Stimulated activated CD4-positive, alpha-beta T cell treated with anti-CD3 and anti-CD28 coated beads, Interleukin-12 subunit alpha, Interleukin-12 subunit beta, amount 100 ng/mL, for 4 hours (primary cell): ENCODE results near the gene GAGE12G.
"Not testable (repeated sequence)": the region's sequence is repeated elsewhere in the genome, so short reads cannot be mapped to it uniquely, and the experiment has no call there.

Source experiments
- DNase-seq: peaks from one replicate; pipeline ENCODE4 v3.0.0-alpha.2; 2020

The GAGE12G gene

GRCh38 chrX:49570100-49570499, at the start of gene GAGE12G:
TSS of gene GAGE12G (plus strand) at chrX:49570400. CDS start at chrX:49571555, 1,155 bp downstream.
- not testable (repeated sequence) for DNase-seq

GRCh38 chrX:49531877-49532276, 38.3 kb upstream of the GAGE12G start, which contains the start of gene GAGE12C:
TSS of gene GAGE12C (plus strand) at chrX:49532177. CDS start at chrX:49533332, 1,155 bp downstream.
- DNase-seq: not testable (repeated sequence)

GRCh38 chrX:49541433-49541832, 28.8 kb upstream of the GAGE12G start, which contains the start of gene GAGE12D:
TSS of gene GAGE12D (plus strand) at chrX:49541733. CDS start at chrX:49542888, 1,155 bp downstream.
- not testable (repeated sequence) for DNase-seq

GRCh38 chrX:49550989-49551388, 19.2 kb upstream of the GAGE12G start, which contains the start of gene GAGE12E:
TSS of gene GAGE12E (plus strand) at chrX:49551289. CDS start at chrX:49552444, 1,155 bp downstream.
- not testable (repeated sequence) for DNase-seq

GRCh38 chrX:49560542-49560941, 9.7 kb upstream of the GAGE12G start, which contains the start of gene GAGE12F:
TSS of gene GAGE12F (plus strand) at chrX:49560842. CDS start at chrX:49561997, 1,155 bp downstream.
- not testable (repeated sequence) for DNase-seq

- DNase-seq: not testable (repeated sequence)
Measured at GRCh38 chrX:49568728-49569127, 1.5 kb upstream of the GAGE12G start.

GRCh38 chrX:49569152-49569551, 1.0 kb upstream of the GAGE12G start:
- DNase-seq: not testable (repeated sequence)

- DNase-seq: not testable (repeated sequence)
Measured at GRCh38 chrX:49579649-49580048, 9.4 kb downstream of the GAGE12G start, which contains the start of gene GAGE12H. TSS of gene GAGE12H (plus strand) at chrX:49579949. CDS start at chrX:49581104, 1,155 bp downstream.

- not testable (repeated sequence) for DNase-seq
Measured at GRCh38 chrX:49589196-49589595, 19.0 kb downstream of the GAGE12G start, which contains the start of gene GAGE2A. TSS of gene GAGE2A (plus strand) at chrX:49589496. CDS start at chrX:49590651, 1,155 bp downstream.

- DNase-seq: not testable (repeated sequence)
Measured at GRCh38 chrX:49589769-49590478, 19.7 kb downstream of the GAGE12G start.

- not testable (repeated sequence) for DNase-seq
Measured at GRCh38 chrX:49590488-49590887, 20.3 kb downstream of the GAGE12G start.

- DNase-seq: not testable (repeated sequence)
Measured at GRCh38 chrX:49598720-49599119, 28.5 kb downstream of the GAGE12G start, which contains the start of gene GAGE1. TSS of gene GAGE1 (plus strand) at chrX:49599020. CDS start at chrX:49600175, 1,155 bp downstream.

GRCh38 chrX:49610718-49611310, 40.6 kb downstream of the GAGE12G start:
- DNase-seq: no peak

GRCh38 chrX:49618574-49618973, 48.4 kb downstream of the GAGE12G start:
- no peak for DNase-seq
